GM21717 (cell line): Measurements from ENCODE around the gene IFNAR1.
"Not testable (repeated sequence)": the region's sequence is repeated elsewhere in the genome, so short reads cannot be mapped to it uniquely, and the experiment has no call there.

Experiments
- ATAC-seq: cut with Tn5 transposase; IDR thresholded peaks from one replicate; pipeline ENCODE4 v1.9.1; 2021; ENCODE audit warnings: mild to moderate bottlenecking, moderate library complexity; ENCODE audit not compliant: unreplicated experiment

Gene IFNAR1

GRCh38 chr21:33305344-33305671 lies 19.5 kb upstream of the IFNAR1 start:
- no peak for ATAC-seq

GRCh38 chr21:33305938-33306337 lies 18.8 kb upstream of the IFNAR1 start:
- ATAC-seq: no peak

- peak; percentile 84 for ATAC-seq
Measured at GRCh38 chr21:33308586-33309490, 15.9 kb upstream of the IFNAR1 start.

- ATAC-seq: no peak
Measured at GRCh38 chr21:33309778-33310177, 15.0 kb upstream of the IFNAR1 start.

- no peak for ATAC-seq
Measured at GRCh38 chr21:33312121-33312520, 12.6 kb upstream of the IFNAR1 start.

GRCh38 chr21:33313183-33313582 lies 11.6 kb upstream of the IFNAR1 start:
- no peak for ATAC-seq

- ATAC-seq: no peak
Measured at GRCh38 chr21:33313611-33314010, 11.2 kb upstream of the IFNAR1 start.

GRCh38 chr21:33314111-33314510 lies 10.7 kb upstream of the IFNAR1 start:
- no peak for ATAC-seq

- ATAC-seq: no peak
Measured at GRCh38 chr21:33315946-33316710, 8.6 kb upstream of the IFNAR1 start.

GRCh38 chr21:33317145-33317544 lies 7.6 kb upstream of the IFNAR1 start:
- ATAC-seq: no peak

- ATAC-seq: no peak
Measured at GRCh38 chr21:33317786-33318486, 6.8 kb upstream of the IFNAR1 start.

- not testable (repeated sequence) for ATAC-seq
Measured at GRCh38 chr21:33321005-33321404, 3.8 kb upstream of the IFNAR1 start.

GRCh38 chr21:33323610-33324009 lies 1.2 kb upstream of the IFNAR1 start:
- not testable (repeated sequence) for ATAC-seq

GRCh38 chr21:33325222-33326067 lies 675 bp downstream of the IFNAR1 start:
- peak; percentile 30 for ATAC-seq

- no peak for ATAC-seq
Measured at GRCh38 chr21:33327326-33327725, 2.6 kb downstream of the IFNAR1 start.

GRCh38 chr21:33327792-33328433 lies 3.1 kb downstream of the IFNAR1 start:
- ATAC-seq: no peak

- no peak for ATAC-seq
Measured at GRCh38 chr21:33330726-33331125, 6.0 kb downstream of the IFNAR1 start.

GRCh38 chr21:33332143-33332542 lies 7.4 kb downstream of the IFNAR1 start:
- ATAC-seq: peak; percentile 66

GRCh38 chr21:33334191-33334590 lies 9.4 kb downstream of the IFNAR1 start:
- no peak for ATAC-seq

- ATAC-seq: no peak
Measured at GRCh38 chr21:33334824-33335223, 10.1 kb downstream of the IFNAR1 start.
